Measurements from ENCODE around the gene FAM50B.

DNA sequence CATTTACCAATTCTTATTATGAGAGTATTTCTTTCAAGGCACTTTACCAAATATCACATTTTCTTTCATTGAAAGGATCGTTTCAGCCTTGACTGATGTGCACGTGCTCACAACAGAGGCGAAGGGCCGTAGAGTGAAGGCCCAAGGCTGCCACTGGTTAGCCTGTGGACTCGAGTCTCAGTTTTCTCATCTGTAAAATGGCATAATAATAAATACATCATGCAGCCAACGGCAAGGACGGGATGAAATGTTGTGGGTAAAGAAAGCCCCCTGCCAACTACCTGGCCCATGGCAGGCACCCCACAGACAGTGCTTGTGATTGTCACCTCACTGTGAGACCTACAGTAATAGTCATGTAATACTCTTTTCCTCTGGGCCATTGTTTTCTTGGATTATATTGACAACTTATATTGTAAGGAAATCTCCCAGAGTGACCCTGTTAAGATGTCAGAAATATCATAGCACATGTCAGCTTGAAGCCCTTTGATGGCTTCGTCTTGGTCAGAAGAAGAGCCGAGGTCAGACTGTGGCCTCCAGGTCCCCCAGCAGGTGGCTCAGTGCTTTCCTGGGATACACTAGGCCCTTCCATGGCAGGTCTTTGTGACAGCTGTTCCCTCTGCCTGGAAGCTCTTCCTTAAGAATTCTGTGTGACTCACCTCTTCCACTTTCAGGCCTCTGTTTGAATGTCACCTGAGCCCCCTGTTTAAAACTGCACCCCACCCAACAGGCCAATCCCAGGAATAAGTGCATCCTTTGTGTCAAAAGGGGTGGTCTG lies 36.3 kb downstream of the FAM50B start:
- no peak for TF ChIP-seq POLR2A (IDR thresholded peaks at IDR 0.05)
- TF ChIP-seq, protein P1, sequence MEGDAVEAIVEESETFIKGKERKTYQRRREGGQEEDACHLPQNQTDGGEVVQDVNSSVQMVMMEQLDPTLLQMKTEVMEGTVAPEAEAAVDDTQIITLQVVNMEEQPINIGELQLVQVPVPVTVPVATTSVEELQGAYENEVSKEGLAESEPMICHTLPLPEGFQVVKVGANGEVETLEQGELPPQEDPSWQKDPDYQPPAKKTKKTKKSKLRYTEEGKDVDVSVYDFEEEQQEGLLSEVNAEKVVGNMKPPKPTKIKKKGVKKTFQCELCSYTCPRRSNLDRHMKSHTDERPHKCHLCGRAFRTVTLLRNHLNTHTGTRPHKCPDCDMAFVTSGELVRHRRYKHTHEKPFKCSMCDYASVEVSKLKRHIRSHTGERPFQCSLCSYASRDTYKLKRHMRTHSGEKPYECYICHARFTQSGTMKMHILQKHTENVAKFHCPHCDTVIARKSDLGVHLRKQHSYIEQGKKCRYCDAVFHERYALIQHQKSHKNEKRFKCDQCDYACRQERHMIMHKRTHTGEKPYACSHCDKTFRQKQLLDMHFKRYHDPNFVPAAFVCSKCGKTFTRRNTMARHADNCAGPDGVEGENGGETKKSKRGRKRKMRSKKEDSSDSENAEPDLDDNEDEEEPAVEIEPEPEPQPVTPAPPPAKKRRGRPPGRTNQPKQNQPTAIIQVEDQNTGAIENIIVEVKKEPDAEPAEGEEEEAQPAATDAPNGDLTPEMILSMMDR (IDR thresholded peaks at IDR 0.05), result no peak

Data from uterus (tissue), 2 donors.